Natural killer cell (primary cell): ENCODE measurements around the gene ARHGEF37. TPM values are rescaled to one million over a fixed set of nuclear protein-coding genes. Genes with fewer than 3 reads are reported as not detected.

ENCODE experiments used
- ATAC-seq, 3 donors: fragments of 150-1000 bp in 2 of 3; fragments of 200-7000 bp in 1 of 3; cut with Tn5 transposase; 1 replicate in 1 of 3; 2 replicates in 2 of 3; pipeline ENCODE4 v1.10.0; 2021; ENCODE audit warnings: mild to moderate bottlenecking in 2 of 3, moderate library complexity in 2 of 3
- DNase-seq, 2 donors: peaks; one replicate each; pipeline versions ENCODE4 v3.0.0 to v3.0.0-alpha.2; 2013 to 2021; ENCODE audit warnings: mixed read lengths in 1 of 2
- H3K27ac ChIP-seq: one replicate; pipeline ENCODE4 v1.5.1; 2013; ENCODE audit warnings: mild to moderate bottlenecking, low read length
- H3K27me3 ChIP-seq: one replicate; pipeline ENCODE4 v1.6.1; 2013; ENCODE audit warnings: low read length; ENCODE audit not compliant: control insufficient read depth, insufficient read depth
- H3K36me3 ChIP-seq: one replicate; pipeline ENCODE4 v1.6.1; 2013; ENCODE audit warnings: low read length; ENCODE audit not compliant: control insufficient read depth, insufficient read depth
- H3K4me1 ChIP-seq: one replicate; pipeline ENCODE4 v1.6.1; 2013; ENCODE audit warnings: low read length; ENCODE audit not compliant: control insufficient read depth, insufficient read depth
- H3K4me3 ChIP-seq: one replicate; pipeline ENCODE4 v1.5.1; 2013; ENCODE audit warnings: low read length
- H3K9me3 ChIP-seq: one replicate; pipeline ENCODE4 v1.6.1; 2013; ENCODE audit warnings: low read length; ENCODE audit not compliant: control insufficient read depth, insufficient read depth
- H3K27ac Mint-ChIP-seq, 2 donors: one replicate each; pipeline ENCODE4 v1.8.0; 2022; ENCODE audit warnings: mild to moderate bottlenecking in 2 of 2, mixed read lengths in 2 of 2, moderate library complexity in 1 of 2
- H3K27me3 Mint-ChIP-seq, 2 donors: one replicate each; pipeline ENCODE4 v1.8.0; 2022; ENCODE audit warnings: low read depth in 2 of 2, mixed read lengths in 2 of 2
- H3K36me3 Mint-ChIP-seq: one replicate; pipeline ENCODE4 v1.8.0; 2022; ENCODE audit warnings: mixed read lengths
- H3K4me1 Mint-ChIP-seq, 2 donors: one replicate each; pipeline ENCODE4 v1.8.0; 2022; ENCODE audit warnings: mixed read lengths in 2 of 2
- H3K4me3 Mint-ChIP-seq: one replicate; pipeline ENCODE4 v1.8.0; 2022; ENCODE audit warnings: mild to moderate bottlenecking, moderate library complexity, mixed read lengths
- H3K9me3 Mint-ChIP-seq, 2 donors: one replicate each; pipeline ENCODE4 v1.8.0; 2022; ENCODE audit warnings: mixed read lengths in 2 of 2
- CTCF ChIP-seq: fragments of 200-600 bp; IDR thresholded peaks from one replicate; pipeline ENCODE4 v1.8.0; 2022; ENCODE audit warnings: antibody characterized with exemption
- WGBS: methylation state at CpG from one replicate; pipeline ENCODE4 v1.1.7; 2013; ENCODE audit warnings: missing lambda C conversion rate; ENCODE audit not compliant: insufficient coverage; 5-methylcytosine and 5-hydroxymethylcytosine counted together
- intact Hi-C: fragments of 100-400 bp; cut with micrococcal nuclease; formaldehyde crosslinking; loops from one replicate; pipeline ENCODE4 v1.14.2; 2022
- total RNA-seq, 4 donors: library from RNA; stranded (reverse); fragments of 120-200 nt in 1 of 4; gene quantifications; one replicate each; pipeline versions ENCODE4 v1.2.3 to v1.2.4, GENCODE V29; 2013 to 2022

The ARHGEF37 gene
- total RNA-seq, 3 donors from 2014 or later (not counting 1 experiment from before 2014, with no cell fraction given): 0.61 to 2.6 TPM; not detected in 1

- no peak for DNase-seq
- H3K36me3 Mint-ChIP-seq: no peaks in the 10 kb centered on the region
- no peak for TF ChIP-seq CTCF
- Histone ChIP-seq H3K27ac (no peak overlapping the region), H3K36me3 (no peaks in the 10 kb centered on the region), H3K27me3 (no peaks in the 10 kb centered on the region), H3K9me3 (no peaks in the 10 kb centered on the region), H3K4me3 (no peak overlapping the region), H3K4me1 (peaks cover 13% of the 10 kb centered on the region)
- no peak overlapping the region for H3K27ac Mint-ChIP-seq
- no peaks in the 10 kb centered on the region for H3K9me3 Mint-ChIP-seq
- H3K27me3 Mint-ChIP-seq: no peaks in the 10 kb centered on the region
- ATAC-seq: no peak
- no peak overlapping the region for H3K4me3 Mint-ChIP-seq
- H3K4me1 Mint-ChIP-seq: no peaks in the 10 kb centered on the region
- intact Hi-C loops: no loop called here
- 85% methylated on average over 12 of the region's 12 CpGs for WGBS
Measured at GRCh38 chr5:149617760-149618306, 36.5 kb downstream of the ARHGEF37 start.

DNA sequence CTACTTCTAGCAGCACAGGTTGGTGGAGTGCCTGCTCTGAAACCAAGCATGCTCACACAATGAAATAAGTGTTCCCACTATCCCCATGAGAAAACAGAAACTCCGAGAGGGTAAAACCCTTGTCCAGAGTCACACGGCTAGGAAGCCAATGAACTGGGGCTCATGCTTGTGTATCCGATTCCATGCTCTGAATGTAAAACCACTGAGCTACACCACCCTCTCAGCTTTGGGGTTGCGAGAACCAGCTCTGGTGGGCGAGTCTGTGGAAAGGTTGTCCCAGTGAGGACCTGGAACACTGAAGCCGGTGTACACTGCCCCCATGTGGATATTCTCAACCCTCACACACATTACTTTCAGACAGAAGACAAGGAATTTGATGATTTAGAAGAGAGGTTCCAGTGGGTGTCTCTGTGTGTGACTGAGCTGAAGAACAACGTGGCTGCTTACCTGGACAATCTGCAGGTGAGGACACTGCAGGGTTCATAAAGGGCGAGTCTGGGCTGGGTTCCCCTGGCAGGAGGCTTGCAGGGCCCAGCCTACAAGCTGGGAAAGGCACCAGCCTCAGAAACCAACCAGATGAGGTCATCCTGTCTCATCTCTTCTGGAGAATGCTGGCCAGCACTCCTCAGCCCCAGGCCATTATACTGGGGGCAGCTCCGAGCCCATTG, 37.4 kb downstream of the ARHGEF37 start:
- Mint-ChIP-seq H3K4me3 (no peak overlapping the region), H3K4me1 (no peaks in the 10 kb centered on the region), H3K27ac (no peak overlapping the region), H3K9me3 (no peaks in the 10 kb centered on the region), H3K36me3 (no peaks in the 10 kb centered on the region), H3K27me3 (no peaks in the 10 kb centered on the region)
- Histone ChIP-seq H3K36me3 (no peaks in the 10 kb centered on the region), H3K4me1 (peaks cover 13% of the 10 kb centered on the region), H3K27ac (no peak overlapping the region), H3K9me3 (no peaks in the 10 kb centered on the region), H3K4me3 (no peak overlapping the region), H3K27me3 (no peaks in the 10 kb centered on the region)
- intact Hi-C loops: no loop called here
- 53% methylated on average over 8 of the region's 9 CpGs for WGBS
- TF ChIP-seq CTCF: peak; percentile 19
- peak in 1 of 2 donors; percentile 47 for DNase-seq
- peak in 1 of 3 donors; percentile 60 for ATAC-seq

GRCh38 chr5:149621415-149622098, 40.3 kb downstream of the ARHGEF37 start:
- intact Hi-C loops: no loop called here
- DNase-seq (no peak), ATAC-seq (no peak)
- no peaks in the 10 kb centered on the region for H3K36me3 Mint-ChIP-seq
- Histone ChIP-seq H3K4me1 (peaks cover 13% of the 10 kb centered on the region), H3K9me3 (no peaks in the 10 kb centered on the region), H3K27me3 (no peaks in the 10 kb centered on the region), H3K4me3 (no peak overlapping the region), H3K27ac (no peak overlapping the region), H3K36me3 (no peaks in the 10 kb centered on the region)
- no peak for TF ChIP-seq CTCF
- 95% methylated on average over 10 of the region's 10 CpGs for WGBS
- H3K4me3 Mint-ChIP-seq: no peak overlapping the region
- H3K27ac Mint-ChIP-seq: no peak overlapping the region
- H3K4me1 Mint-ChIP-seq: no peaks in the 10 kb centered on the region
- H3K9me3 Mint-ChIP-seq: no peaks in the 10 kb centered on the region
- H3K27me3 Mint-ChIP-seq: peaks cover 0 to 3% of the 10 kb centered on the region in 2 donors
